Erythroblast (primary cell): ENCODE measurements around the gene FAM124A.

Experiments used
- DNase-seq, 2 experiments: peaks; one replicate each; lab custom pipeline; 2025; lab: John Stamatoyannopoulos, UW
- GATA1 ChIP-seq: IDR thresholded peaks from 2 replicates; pipeline ENCODE4 v1.6.1; 2011; ENCODE audit warnings: low read depth, mild to moderate bottlenecking, control low read depth, low read length, moderate library complexity
- POLR2A ChIP-seq: IDR thresholded peaks from 2 replicates; pipeline ENCODE4 v1.6.1; 2011; ENCODE audit warnings: mild to moderate bottlenecking, low read length

The FAM124A gene, protein sequence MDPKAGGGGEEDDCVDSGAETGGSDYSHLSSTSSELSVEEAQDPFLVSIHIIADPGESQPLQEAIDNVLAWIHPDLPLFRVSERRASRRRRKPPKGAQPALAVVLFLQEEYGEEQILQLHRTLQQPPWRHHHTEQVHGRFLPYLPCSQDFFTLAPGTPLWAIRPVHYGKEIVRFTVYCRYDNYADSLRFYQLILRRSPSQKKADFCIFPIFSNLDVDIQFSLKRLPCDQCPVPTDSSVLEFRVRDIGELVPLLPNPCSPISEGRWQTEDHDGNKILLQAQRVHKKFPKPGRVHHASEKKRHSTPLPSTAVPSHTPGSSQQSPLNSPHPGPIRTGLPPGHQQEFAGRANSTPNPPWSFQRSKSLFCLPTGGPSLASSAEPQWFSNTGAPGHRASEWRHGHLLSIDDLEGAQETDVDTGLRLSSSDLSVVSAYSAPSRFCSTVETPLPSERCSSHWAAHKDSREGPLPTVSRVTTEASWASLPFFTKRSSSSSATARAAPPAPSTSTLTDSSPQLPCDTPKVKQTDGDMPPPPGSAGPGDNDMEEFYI

GRCh38 chr13:51222037-51222685, at the start of gene FAM124A:
TSS of gene FAM124A (plus strand) at chr13:51222398. CDS start at chr13:51222502, 104 bp downstream.
- DNase-seq: peak; percentile 54 to 64
- no peak for TF ChIP-seq GATA1
- no peak for TF ChIP-seq POLR2A

DNA sequence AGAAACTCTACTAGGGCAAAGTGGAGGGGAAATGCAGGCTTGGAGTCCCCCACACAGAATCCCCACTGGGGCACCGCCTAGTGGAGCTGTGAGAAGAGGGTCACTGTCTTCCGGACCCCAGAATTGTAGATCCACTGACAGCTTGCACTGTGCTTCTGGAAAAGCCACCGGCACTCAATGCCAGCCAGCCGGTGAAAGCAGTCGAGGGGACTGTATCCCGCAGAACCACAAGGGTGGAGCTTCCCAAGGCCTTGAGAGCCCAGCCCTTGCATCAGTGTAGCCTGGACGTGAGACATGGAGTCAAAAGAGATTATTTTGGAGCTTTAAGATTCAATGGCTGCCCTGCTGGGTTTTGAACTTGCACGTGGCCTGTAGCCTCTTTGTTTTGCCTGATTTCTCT, 47.2 kb upstream of the FAM124A start:
- no peak for DNase-seq
- TF ChIP-seq POLR2A (no peak), GATA1 (no peak)

- no peak for DNase-seq
Measured at GRCh38 chr13:51175639-51176038, 46.6 kb upstream of the FAM124A start.

DNA sequence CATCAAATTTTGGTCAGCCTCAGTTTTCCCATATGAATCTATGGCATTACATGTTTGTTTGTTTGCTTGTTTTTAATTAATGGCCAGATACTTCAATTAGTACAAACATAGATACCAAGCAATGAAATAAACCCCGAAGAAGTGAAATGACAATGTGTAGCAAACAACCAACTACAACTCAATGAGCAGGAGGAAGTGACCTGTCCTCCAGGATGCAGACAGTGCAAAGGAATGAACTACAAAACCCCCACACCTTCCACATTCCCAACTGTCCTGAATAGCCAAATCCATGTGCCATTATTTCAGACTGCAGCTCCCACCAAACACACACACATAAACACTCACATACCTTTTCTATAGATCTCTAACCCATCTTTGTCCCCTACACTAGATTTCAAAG, 45.0 kb upstream of the FAM124A start:
- DNase-seq: no peak
- no peak for TF ChIP-seq GATA1

More at GRCh38 chr13:51175639-51176038, 46.6 kb upstream of the FAM124A start:
- TF ChIP-seq GATA1 (no peak), POLR2A (no peak)

- DNase-seq: no peak
- TF ChIP-seq POLR2A (no peak), GATA1 (no peak)
Measured at GRCh38 chr13:51178456-51179074, 43.6 kb upstream of the FAM124A start.

- TF ChIP-seq GATA1 (no peak), POLR2A (no peak)
- no peak for DNase-seq
Measured at GRCh38 chr13:51179432-51179971, 42.7 kb upstream of the FAM124A start.

DNA sequence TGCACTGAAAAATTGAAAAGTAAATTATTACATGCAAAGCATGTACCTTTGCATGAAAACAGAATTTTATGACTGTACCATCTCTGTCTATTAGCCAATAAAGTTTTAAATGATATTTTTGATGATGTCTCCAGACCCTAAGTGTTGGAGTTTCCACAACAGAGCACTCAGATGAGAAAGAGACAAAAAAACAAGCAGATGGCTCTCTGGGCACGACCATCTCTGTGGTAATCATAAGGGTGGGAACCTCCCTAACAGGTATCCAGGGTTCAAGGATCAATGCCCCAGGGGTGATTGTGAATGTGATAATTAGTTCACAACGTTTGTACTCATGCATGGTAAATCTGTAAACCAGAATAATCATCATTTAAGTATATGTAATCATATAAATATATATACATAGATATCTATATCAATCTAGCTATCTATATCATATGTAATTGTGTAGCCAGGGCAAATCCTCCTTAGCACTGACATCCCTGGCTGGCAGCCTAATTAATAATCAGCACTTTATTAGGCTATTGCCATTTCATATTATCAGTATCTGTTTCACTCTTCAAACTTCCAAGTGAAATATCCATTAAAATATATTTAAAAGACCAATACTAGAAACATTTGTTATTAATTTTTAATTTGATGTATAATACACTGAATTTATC, 41.2 kb upstream of the FAM124A start:
- DNase-seq: no peak
- TF ChIP-seq POLR2A (no peak), GATA1 (no peak)

- TF ChIP-seq GATA1: no peak
- no peak for TF ChIP-seq POLR2A
- no peak for DNase-seq
Measured at GRCh38 chr13:51181786-51182383, 40.3 kb upstream of the FAM124A start.

DNA sequence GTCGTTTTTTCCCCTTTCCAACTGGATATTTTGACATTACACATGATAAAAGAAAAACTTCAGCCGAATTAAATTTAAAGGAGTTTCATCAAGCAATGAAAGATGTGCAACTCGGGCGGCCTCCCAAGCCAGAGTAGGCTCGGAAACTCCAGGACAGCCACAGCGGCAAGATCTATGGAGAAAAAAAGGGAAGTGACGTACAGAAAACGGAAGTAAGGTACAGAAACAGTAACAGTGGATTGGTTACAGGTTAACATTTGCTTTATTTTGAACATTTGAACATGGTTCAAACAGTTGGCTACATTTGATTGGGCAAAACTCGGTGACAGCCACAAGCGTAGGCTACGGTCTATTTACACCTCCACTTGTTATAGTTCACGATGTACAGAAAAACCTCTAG, 30.5 kb upstream of the FAM124A start:
- TF ChIP-seq GATA1: no peak
- no peak for TF ChIP-seq POLR2A
- DNase-seq: no peak

- no peak for DNase-seq
- no peak for TF ChIP-seq GATA1
- TF ChIP-seq POLR2A: no peak
Measured at GRCh38 chr13:51192348-51192747, 29.9 kb upstream of the FAM124A start.

- TF ChIP-seq GATA1: no peak
- TF ChIP-seq POLR2A: no peak
- no peak for DNase-seq
Measured at GRCh38 chr13:51193387-51193786, 28.8 kb upstream of the FAM124A start.

DNA sequence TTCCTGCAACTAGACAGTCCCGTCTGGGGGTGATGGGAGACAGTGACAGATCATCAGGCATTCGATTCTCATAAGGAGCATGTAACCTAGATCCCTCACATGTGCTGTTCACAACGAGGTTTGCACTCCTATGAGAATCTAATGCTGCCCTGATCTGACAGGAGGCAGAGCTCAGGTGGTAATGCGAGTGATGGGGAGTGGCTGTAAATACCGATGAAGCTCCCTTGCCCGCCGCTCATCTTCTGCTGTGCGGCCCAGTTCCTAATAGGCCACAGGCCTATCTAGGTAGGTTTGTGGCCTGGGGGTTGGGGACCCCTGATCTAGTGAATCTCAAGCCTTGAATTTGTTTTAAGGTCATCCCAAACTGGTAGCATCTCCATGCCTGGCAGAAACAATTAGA, 27.3 kb upstream of the FAM124A start:
- DNase-seq: no peak
- TF ChIP-seq POLR2A (no peak), GATA1 (no peak)

GRCh38 chr13:51201886-51202285, 20.3 kb upstream of the FAM124A start:
- no peak for TF ChIP-seq POLR2A
- no peak for TF ChIP-seq GATA1
- DNase-seq: no peak

DNA sequence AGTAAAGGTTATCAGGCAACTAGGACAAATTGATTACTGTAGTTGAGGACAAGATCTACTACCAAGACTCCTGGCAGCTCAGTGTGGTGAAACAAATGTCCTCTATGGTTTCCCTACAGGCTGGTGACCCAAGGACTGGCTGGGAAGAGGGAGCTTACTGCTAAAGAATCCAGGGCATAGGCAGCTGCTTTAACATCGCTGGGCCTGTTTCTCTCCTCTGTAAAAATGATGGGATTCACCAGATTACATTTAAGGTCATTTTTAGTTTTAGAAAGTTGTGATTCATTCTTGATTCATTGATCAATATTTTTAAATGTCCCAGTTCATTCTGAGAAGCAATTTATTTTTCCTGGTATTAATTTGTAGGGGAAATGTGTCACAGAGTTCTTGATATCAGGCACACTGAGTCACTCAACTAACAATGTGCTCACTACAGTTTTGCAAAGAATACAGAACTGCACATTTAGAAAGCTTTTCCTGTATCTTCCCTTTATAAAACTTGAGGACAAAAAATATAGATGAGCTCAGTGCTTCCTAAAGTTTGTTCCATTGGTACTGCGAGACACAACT, 19.6 kb upstream of the FAM124A start:
- TF ChIP-seq GATA1 (no peak), POLR2A (no peak)
- no peak for DNase-seq
